ENCODE data around the gene NPTX1.

The NPTX1 gene

GRCh38 chr17:80468781-80469493 lies 7.5 kb downstream of the NPTX1 start:
- Histone ChIP-seq H3K27me3 (peaks cover 59% of the 10 kb centered on the region), H3K4me3 (ENCODE audit: low read depth, low read length) (no peak overlapping the region), H3K9me3 (no peaks in the 10 kb centered on the region), H3K4me1 (no peaks in the 10 kb centered on the region), H3K36me3 (no peaks in the 10 kb centered on the region)
- TF ChIP-seq CTCF (IDR thresholded peaks at IDR 0.05; ENCODE audit: low read depth, low read length): no peak
- DNase-seq: no peak

GRCh38 chr17:80468242-80468641 lies 8.2 kb downstream of the NPTX1 start:
- no peak for TF ChIP-seq CTCF (IDR thresholded peaks at IDR 0.05; ENCODE audit: low read depth, low read length)
- H3K27me3 ChIP-seq: peaks cover 52% of the 10 kb centered on the region
- no peaks in the 10 kb centered on the region for H3K4me1 ChIP-seq
- H3K4me3 ChIP-seq (ENCODE audit: low read depth, low read length): no peak overlapping the region
- no peak for DNase-seq
- no peaks in the 10 kb centered on the region for H3K9me3 ChIP-seq
- no peaks in the 10 kb centered on the region for H3K36me3 ChIP-seq

GRCh38 chr17:80466188-80466705 lies 10.2 kb downstream of the NPTX1 start:
- no peak overlapping the region for H3K4me3 ChIP-seq (ENCODE audit: low read depth, low read length)
- H3K4me1 ChIP-seq: no peaks in the 10 kb centered on the region
- H3K27me3 ChIP-seq: peaks cover 32% of the 10 kb centered on the region
- no peak for TF ChIP-seq CTCF (IDR thresholded peaks at IDR 0.05; ENCODE audit: low read depth, low read length)
- no peaks in the 10 kb centered on the region for H3K36me3 ChIP-seq
- H3K9me3 ChIP-seq: no peaks in the 10 kb centered on the region
- no peak for DNase-seq

- DNase-seq: no peak
- Histone ChIP-seq H3K36me3 (no peaks in the 10 kb centered on the region), H3K9me3 (no peaks in the 10 kb centered on the region), H3K27me3 (peaks cover 28% of the 10 kb centered on the region), H3K4me3 (ENCODE audit: low read depth, low read length) (no peak overlapping the region), H3K4me1 (no peaks in the 10 kb centered on the region)
- TF ChIP-seq CTCF (IDR thresholded peaks at IDR 0.05; ENCODE audit: low read depth, low read length): no peak
These were observed 11.0 kb downstream of the NPTX1 start for GRCh38 chr17:80465327-80465974.

GRCh38 chr17:80464486-80464885 lies 11.9 kb downstream of the NPTX1 start:
- Histone ChIP-seq H3K36me3 (no peaks in the 10 kb centered on the region), H3K4me3 (ENCODE audit: low read depth, low read length) (no peak overlapping the region), H3K4me1 (no peaks in the 10 kb centered on the region), H3K27me3 (peaks cover 24% of the 10 kb centered on the region), H3K9me3 (no peaks in the 10 kb centered on the region)
- no peak for DNase-seq
- no peak for TF ChIP-seq CTCF (IDR thresholded peaks at IDR 0.05; ENCODE audit: low read depth, low read length)
